Gastroesophageal sphincter (tissue), 4 donors: ENCODE results near the gene VASN. TPM values are rescaled to one million over a fixed set of nuclear protein-coding genes. Genes with fewer than 3 reads are reported as not detected.

Experiments
- ATAC-seq: fragments of 150-250 bp; one replicate; pipeline ENCODE4 v1.9.1; 2016; ENCODE audit warnings: mild to moderate bottlenecking, moderate library complexity
- H3K27ac ChIP-seq, 4 donors: fragments of 200-600 bp; sonication (generic) in 3 of 4; 1 replicate in 3 of 4; 2 replicates in 1 of 4; pipeline ENCODE4 v1.5.1; 2016 to 2019
- H3K27me3 ChIP-seq: fragments of 200-600 bp; sonication (generic); one replicate; pipeline ENCODE4 v1.5.1; 2019
- H3K36me3 ChIP-seq, 2 donors: fragments of 200-600 bp; sonication (generic); one replicate each; pipeline ENCODE4 v1.5.1; 2019; ENCODE audit warnings: control low read depth in 1 of 2
- H3K4me1 ChIP-seq, 3 donors: fragments of 200-600 bp; sonication (generic); 1 replicate in 2 of 3; 2 replicates in 1 of 3; pipeline ENCODE4 v1.5.1; 2016 to 2019; ENCODE audit warnings: control low read depth in 2 of 3
- H3K4me3 ChIP-seq, 2 donors: fragments of 200-600 bp; sonication (generic); one replicate each; pipeline ENCODE4 v1.5.1; 2019; ENCODE audit warnings: mild to moderate bottlenecking in 1 of 2, moderate library complexity in 1 of 2
- H3K9me3 ChIP-seq, 3 donors: fragments of 200-600 bp; sonication (generic); one replicate each; pipeline ENCODE4 v1.5.1; 2017 to 2019; ENCODE audit warnings: control low read depth in 2 of 3
- EP300 ChIP-seq: sonication (generic); formaldehyde crosslinking; IDR thresholded peaks from one replicate; pipeline ENCODE4 v1.6.1; 2017; ENCODE audit warnings: antibody characterized with exemption, mild to moderate bottlenecking
- POLR2A ChIP-seq, 2 donors: fragments of 450-650 bp; IDR thresholded peaks; one replicate each; pipeline ENCODE4 v1.6.1; 2017; ENCODE audit warnings: antibody characterized with exemption in 2 of 2, mild to moderate bottlenecking in 2 of 2, moderate library complexity in 1 of 2
- POLR2AphosphoS5 ChIP-seq: sonication (generic); formaldehyde crosslinking; IDR thresholded peaks from one replicate; pipeline ENCODE4 v1.6.1; 2017; ENCODE audit warnings: antibody characterized with exemption
- WGBS, 2 donors: methylation state at CpG; one replicate each; pipeline ENCODE4 v1.1.5; 2018; ENCODE audit warnings: low coverage in 1 of 2; 5-methylcytosine and 5-hydroxymethylcytosine counted together
- total RNA-seq, 4 donors: library from RNA; depleted of rRNA; stranded (reverse); fragments of >200 nt; gene quantifications; one replicate each; pipeline ENCODE4 v1.1.0, GENCODE V29; 2016
- TF ChIP-seq, protein P1 (sequence below), 4 experiments: fragments of 200-600 bp in 2 of 4; fragments of 450-650 bp in 2 of 4; sonication (generic) in 1 of 4; IDR thresholded peaks; one replicate each; pipeline ENCODE4 v1.5.1; 2017 to 2019; ENCODE audit warnings: antibody characterized with exemption in 4 of 4, mild to moderate bottlenecking in 2 of 4, moderate library complexity in 2 of 4

Gene VASN
- total RNA-seq, 4 donors from 2014 or later, result 6.8 to 35.8 (median 19.9) TPM

DNA sequence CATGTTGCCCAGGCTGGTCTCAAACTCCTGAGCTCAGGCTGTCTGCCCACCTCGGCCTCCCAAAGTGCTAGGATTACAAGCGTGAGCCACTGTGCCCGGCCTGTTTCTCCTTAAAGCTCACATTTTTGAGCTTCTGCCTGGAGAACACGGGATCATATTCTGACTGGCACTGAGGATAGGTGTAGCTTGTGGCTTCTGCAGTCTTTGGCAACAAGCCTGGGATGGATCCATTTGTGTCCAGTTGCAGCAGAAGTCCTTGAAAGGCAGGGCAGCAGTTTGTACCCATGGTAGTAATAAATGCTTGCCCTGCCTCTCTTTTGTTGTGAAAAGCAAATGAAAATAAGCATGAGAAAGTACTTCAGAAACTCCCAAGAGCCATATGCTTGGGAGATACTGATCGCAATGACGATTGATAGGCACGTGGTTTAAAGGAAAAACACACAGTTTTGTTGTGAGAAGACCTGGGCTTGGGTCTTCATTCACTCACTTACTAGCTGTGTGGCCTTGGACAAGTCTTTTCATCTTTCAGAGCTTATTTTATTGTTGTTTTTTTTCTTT, 47.8 kb downstream of the VASN start:
- Histone ChIP-seq H3K27ac (no peak overlapping the region), H3K36me3 (no peaks in the 10 kb centered on the region), H3K4me1 (peaks cover 0 to 23% (median 6%) of the 10 kb centered on the region in 3 donors), H3K9me3 (no peaks in the 10 kb centered on the region), H3K4me3 (no peak overlapping the region), H3K27me3 (no peaks in the 10 kb centered on the region)
- no peak for ATAC-seq
- TF ChIP-seq EP300 (no peak), POLR2AphosphoS5 (no peak), POLR2A (IDR thresholded peaks at IDR 0.05) (no peak)
- TF ChIP-seq, protein P1, sequence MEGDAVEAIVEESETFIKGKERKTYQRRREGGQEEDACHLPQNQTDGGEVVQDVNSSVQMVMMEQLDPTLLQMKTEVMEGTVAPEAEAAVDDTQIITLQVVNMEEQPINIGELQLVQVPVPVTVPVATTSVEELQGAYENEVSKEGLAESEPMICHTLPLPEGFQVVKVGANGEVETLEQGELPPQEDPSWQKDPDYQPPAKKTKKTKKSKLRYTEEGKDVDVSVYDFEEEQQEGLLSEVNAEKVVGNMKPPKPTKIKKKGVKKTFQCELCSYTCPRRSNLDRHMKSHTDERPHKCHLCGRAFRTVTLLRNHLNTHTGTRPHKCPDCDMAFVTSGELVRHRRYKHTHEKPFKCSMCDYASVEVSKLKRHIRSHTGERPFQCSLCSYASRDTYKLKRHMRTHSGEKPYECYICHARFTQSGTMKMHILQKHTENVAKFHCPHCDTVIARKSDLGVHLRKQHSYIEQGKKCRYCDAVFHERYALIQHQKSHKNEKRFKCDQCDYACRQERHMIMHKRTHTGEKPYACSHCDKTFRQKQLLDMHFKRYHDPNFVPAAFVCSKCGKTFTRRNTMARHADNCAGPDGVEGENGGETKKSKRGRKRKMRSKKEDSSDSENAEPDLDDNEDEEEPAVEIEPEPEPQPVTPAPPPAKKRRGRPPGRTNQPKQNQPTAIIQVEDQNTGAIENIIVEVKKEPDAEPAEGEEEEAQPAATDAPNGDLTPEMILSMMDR (IDR thresholded peaks at IDR 0.05), result no peak
- 79% methylated on average over 3 to 4 of the region's 7 CpGs for WGBS, 2 donors

DNA sequence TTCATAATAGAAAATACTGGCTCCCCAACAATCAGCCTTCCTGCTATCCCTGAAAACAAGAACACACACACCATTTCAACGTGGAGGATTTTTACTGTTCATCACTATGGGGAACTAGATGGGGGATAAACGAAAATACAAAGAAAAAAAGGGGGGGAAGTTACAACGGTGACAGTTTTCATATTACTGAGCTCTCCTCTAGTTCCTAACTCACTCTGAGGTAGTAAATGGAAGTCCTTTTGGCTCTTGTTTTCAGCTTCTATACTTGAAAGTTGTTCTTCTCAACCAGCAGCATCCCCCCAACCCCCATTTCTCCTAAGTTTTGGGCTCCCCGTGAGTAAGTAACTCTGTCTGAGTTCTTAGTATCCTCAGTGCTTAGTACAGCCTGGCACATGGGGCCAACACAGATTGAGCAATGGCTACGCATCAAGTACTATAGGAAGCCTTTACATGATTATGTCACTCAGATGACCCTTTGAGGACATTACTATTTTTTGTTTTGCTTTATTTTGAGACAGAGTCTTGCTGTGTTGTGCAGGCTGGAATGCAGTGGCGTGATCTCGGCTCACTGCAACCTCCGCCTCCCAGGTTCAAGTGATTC, 49.0 kb downstream of the VASN start:
- ATAC-seq, result no peak
- Histone ChIP-seq H3K4me3 (no peak overlapping the region), H3K4me1 (peaks cover 0 to 17% (median 3%) of the 10 kb centered on the region in 3 donors), H3K36me3 (no peaks in the 10 kb centered on the region), H3K9me3 (no peaks in the 10 kb centered on the region), H3K27ac (no peak overlapping the region), H3K27me3 (no peaks in the 10 kb centered on the region)
- 68 to 76% methylated on average over 4 to 7 of the region's 8 CpGs for WGBS, 2 donors
- no peak for TF ChIP-seq POLR2A (IDR thresholded peaks at IDR 0.05)
- TF ChIP-seq, protein P1 (IDR thresholded peaks at IDR 0.05), result no peak
- no peak for TF ChIP-seq POLR2AphosphoS5
- TF ChIP-seq EP300, result no peak

GRCh38 chr16:4425378-4426020, 53.9 kb downstream of the VASN start, which contains the start of gene DNAJA3:
TSS of gene DNAJA3 (plus strand) at chr16:4425868. CDS start at chr16:4425882, 14 bp downstream.
- H3K4me1 ChIP-seq, result peaks cover 0 to 30% (median 6%) of the 10 kb centered on the region in 3 donors
- TF ChIP-seq EP300, result no peak
- peak; percentile 70 to 84 for TF ChIP-seq POLR2A (IDR thresholded peaks at IDR 0.05)
- TF ChIP-seq POLR2AphosphoS5, result peak; percentile 79
- TF ChIP-seq, protein P1 (IDR thresholded peaks at IDR 0.05), result peak in 2 of 4 experiments; percentile 19 to 26
- peak within 1 kb of the TSS; percentile 89 to 97 (median 94) for H3K27ac ChIP-seq
- ATAC-seq, result peak; percentile 98
- peaks cover 0 to 5% of the 10 kb centered on the region in 2 donors for H3K36me3 ChIP-seq
- H3K27me3 ChIP-seq, result no peaks in the 10 kb centered on the region
- no peaks in the 10 kb centered on the region for H3K9me3 ChIP-seq
- H3K4me3 ChIP-seq, result peak within 1 kb of the TSS; percentile 67 to 94
- 0% methylated on average over 10 of the region's 68 CpGs; no CpG with 5 or more reads in 1 of the 2 donors for WGBS, 2 donors

GRCh38 chr16:4426021-4426684, 54.5 kb downstream of the VASN start:
- WGBS, 2 donors, result 4 to 6% methylated on average over 10 to 16 of the region's 31 CpGs
- peak; percentile 7 for ATAC-seq
- Histone ChIP-seq H3K27ac (peak overlapping the region; percentile 89 to 97 (median 94)), H3K36me3 (peaks cover 0 to 10% of the 10 kb centered on the region in 2 donors), H3K4me1 (peaks cover 0 to 30% (median 6%) of the 10 kb centered on the region in 3 donors), H3K4me3 (peak overlapping the region; percentile 67 to 94), H3K27me3 (no peaks in the 10 kb centered on the region), H3K9me3 (no peaks in the 10 kb centered on the region)
- TF ChIP-seq, protein P1 (IDR thresholded peaks at IDR 0.05), result no peak
- no peak for TF ChIP-seq POLR2AphosphoS5
- TF ChIP-seq POLR2A (IDR thresholded peaks at IDR 0.05), result no peak
